ENCODE measurements around the gene TRAPPC6A. TPM values are rescaled to one million over a fixed set of nuclear protein-coding genes. Genes with fewer than 3 reads are reported as not detected.

Gene TRAPPC6A
- total RNA-seq, 1 experiment from 2014 or later, result 26.9 TPM

GRCh38 chr19:45164577-45165335, 13.3 kb downstream of the TRAPPC6A start:
- H3K4me2 ChIP-seq (ENCODE audit: low read length), result peak overlapping the region; percentile 75
- H3K27ac ChIP-seq (ENCODE audit: low read depth, low read length), result no peak overlapping the region; the same call in 1 of the 2 replicates
- ChIA-PET POLR2A (interaction anchor here (1.1 to 1.4 kb wide), 2 partner anchors 10 to 13 kb away, joined by 4 to 7 read pairs; partner anchors contain the start of genes BLOC1S3 and TRAPPC6A), RAD21 (ENCODE audit: low non-redundant PET in 1 of 2, low total read pairs in 2 of 2, uncharacterized antibody in 2 of 2, unreplicated experiment in 2 of 2) (interaction anchor here in 1 of 2 experiments (0.6 kb wide), 1 partner anchor 62 kb away, joined by 3 read pairs; no protein-coding TSS in a partner anchor), CTCF (interaction anchor here (0.5 to 1.5 kb wide), 7 partner anchors 10 to 280 kb away, joined by 3 to 12 read pairs (median 3); partner anchors contain the start of genes BLOC1S3 and TRAPPC6A)
- H3K4me1 ChIP-seq (ENCODE audit: control insufficient read depth in 1 of 2, insufficient read depth in 2 of 2, low read length in 2 of 2), result peaks cover 22 to 42% of the 10 kb centered on the region in 2 experiments
- no peaks in the 10 kb centered on the region for H3K79me2 ChIP-seq (ENCODE audit: insufficient read depth, low read length)
- TF ChIP-seq YY1 (IDR thresholded peaks at IDR 0.05; ENCODE audit: extremely low read depth, insufficient replicate concordance, low read depth, low read length) (peak; percentile 19), CBX3 (IDR thresholded peaks at IDR 0.05; ENCODE audit: low read depth) (no peak), TCF7L2 (IDR thresholded peaks at IDR 0.05; ENCODE audit: borderline replicate concordance, extremely low read depth, insufficient read depth, insufficient read length) (no peak), FOSL1 (IDR thresholded peaks at IDR 0.05; ENCODE audit: low read depth) (no peak), CTCF (IDR thresholded peaks at IDR 0.05 in 2 of 3, conservative IDR thresholded peaks at IDR 0.05 in 1 of 3; ENCODE audit: borderline replicate concordance in 1 of 3, insufficient read depth in 1 of 3, low read depth in 2 of 3, low read length in 2 of 3) (peak in 2 of 3 experiments; percentile 15 to 20; a peak in 2 of 6 replicates), REST (IDR thresholded peaks at IDR 0.05; ENCODE audit: low read depth) (no peak), ZBTB33 (IDR thresholded peaks at IDR 0.05; ENCODE audit: extremely low read depth, insufficient replicate concordance, low read length) (no peak), ZFX (IDR thresholded peaks at IDR 0.05) (no peak), ZNF274 (IDR thresholded peaks at IDR 0.05; ENCODE audit: low read depth, low read length) (no peak), EZH2phosphoT487 (IDR thresholded peaks at IDR 0.05; ENCODE audit: borderline replicate concordance) (no peak)
- H3K27me3 ChIP-seq (ENCODE audit: insufficient read depth, low read length), result no peaks in the 10 kb centered on the region
- no peaks in the 10 kb centered on the region for H3K36me3 ChIP-seq (ENCODE audit: control insufficient read depth in 1 of 2, insufficient read depth in 2 of 2, low read length in 2 of 2)
- no peak overlapping the region for H2AFZ ChIP-seq (ENCODE audit: low read depth, low read length, poor library complexity, severe bottlenecking)
- intact Hi-C loops (cut with micrococcal nuclease), result loop anchor here (1.0 kb wide), 1 partner anchor 14 kb away; the partner anchor contains the start of genes BLOC1S3 and TRAPPC6A
- no peaks in the 10 kb centered on the region for H3K9me2 ChIP-seq (ENCODE audit: insufficient read depth)
- peak; percentile 91 for ATAC-seq
- peak; percentile 83 for DNase-seq (ENCODE audit: low read depth, low spot score)
- no TSS peak for BruUV-seq (replicated peaks)
- peak overlapping the region; percentile 36; the same call in 1 of the 2 replicates for H3K9ac ChIP-seq (ENCODE audit: low read length)
- H3K4me3 ChIP-seq (replicated peaks in 1 of 2; ENCODE audit: low read depth in 1 of 2, low read length in 2 of 2), result peak overlapping the region; percentile 20 to 33; a peak in 3 of 4 replicates
- no peaks in the 10 kb centered on the region for H3K9me3 ChIP-seq (ENCODE audit: control insufficient read depth in 1 of 2, insufficient read depth in 1 of 2, low read depth in 1 of 2, low read length in 2 of 2)
- H4K20me1 ChIP-seq (ENCODE audit: insufficient read depth), result no peaks in the 10 kb centered on the region
